Endothelial cell of umbilical vein (primary cell): Measurements from ENCODE around the gene CCDC57. TPM values are rescaled to one million over a fixed set of nuclear protein-coding genes. Genes with fewer than 3 reads are reported as not detected.

Experiments
- BruUV-seq: library from RNA; stranded (reverse); fragments of 400-500 nt; replicated peaks from 2 replicates; lab custom pipeline; 2021; lab: Mats Ljungman, UMichigan
- CTCF ChIA-PET: fragments of 300-600, 350-600 bp; sonication (Branson Sonifier 250); formaldehyde crosslinking; loops from one replicate; lab custom pipeline; 2021; ENCODE audit warnings: antibody characterized with exemption, inconsistent platforms; lab: Charles Lee
- POLR2A ChIA-PET: fragments of 300-600, 350-600 bp; sonication (Branson Sonifier 250); formaldehyde crosslinking; loops from one replicate; lab custom pipeline; 2021; ENCODE audit warnings: antibody characterized with exemption, inconsistent platforms; lab: Charles Lee
- DNase-seq: peaks from one replicate; pipeline ENCODE4 v3.0.0-alpha.2; 2011; ENCODE audit warnings: low read depth, low spot score
- FAIRE-seq: peaks from 2 replicates; lab custom pipeline; 2011; peaks lifted over from hg19 to GRCh38; lab: Jason Lieb, UNC
- H2AFZ ChIP-seq: 2 replicates; pipeline ENCODE4 v1.6.0; 2012; ENCODE audit warnings: low read depth, low read length, control low read depth, inconsistent platforms
- H3K27ac ChIP-seq: 2 replicates; pipeline ENCODE4 v1.5.1; 2011; ENCODE audit warnings: low read depth, mild to moderate bottlenecking, control low read depth, low read length, moderate library complexity; ENCODE audit not compliant: insufficient read depth
- H3K27me3 ChIP-seq, 2 experiments: 2 replicates each; pipeline versions ENCODE4 v1.6.0 to v1.6.1; 2011; ENCODE audit warnings: low read length in 2 of 2, mixed read lengths in 1 of 2; ENCODE audit not compliant: control insufficient read depth in 2 of 2, insufficient read depth in 2 of 2
- H3K36me3 ChIP-seq, 2 experiments: 2 replicates in 1 of 2; 3 replicates in 1 of 2; pipeline ENCODE4 v1.5.1; 2011; ENCODE audit warnings: low read length in 2 of 2, mild to moderate bottlenecking in 1 of 2, moderate library complexity in 1 of 2; ENCODE audit not compliant: control insufficient read depth in 2 of 2, insufficient read depth in 2 of 2; ENCODE audit errors: extremely low read depth in 1 of 2
- H3K4me1 ChIP-seq: 3 replicates; pipeline ENCODE4 v1.5.1; 2011; ENCODE audit warnings: mild to moderate bottlenecking, low read length; ENCODE audit not compliant: control insufficient read depth, insufficient read depth; ENCODE audit errors: extremely low read depth
- H3K4me2 ChIP-seq: 2 replicates; pipeline ENCODE4 v1.6.1; 2011; ENCODE audit warnings: low read length, control low read depth, mixed read lengths; ENCODE audit not compliant: insufficient read depth
- H3K4me3 ChIP-seq, 3 experiments: fragments of 200-600 bp in 1 of 3; sonication (generic), shearing (Covaris generic) in 1 of 3; replicated peaks in 1 of 3; 2 replicates each; pipeline ENCODE4 v1.5.1; 2011 to 2016; ENCODE audit warnings: control low read depth in 3 of 3, low read length in 3 of 3, mild to moderate bottlenecking in 2 of 3, inconsistent platforms in 1 of 3, low read depth in 1 of 3, moderate library complexity in 1 of 3; ENCODE audit not compliant: insufficient read depth in 1 of 3
- H3K79me2 ChIP-seq: 2 replicates; pipeline ENCODE4 v1.6.0; 2012; ENCODE audit warnings: low read length, inconsistent platforms; ENCODE audit not compliant: control insufficient read depth, insufficient read depth
- H3K9ac ChIP-seq: replicated peaks from 2 replicates; pipeline ENCODE3; 2011; ENCODE audit warnings: low read length, control low read depth; ENCODE audit not compliant: insufficient read depth; ENCODE audit errors: extremely low read depth
- H3K9me1 ChIP-seq: replicated peaks from 3 replicates; pipeline ENCODE4 v1.6.0; 2011; ENCODE audit warnings: mild to moderate bottlenecking, low read length; ENCODE audit not compliant: control insufficient read depth, insufficient read depth; ENCODE audit errors: extremely low read depth
- H3K9me3 ChIP-seq: replicated peaks from 2 replicates; pipeline ENCODE4 v1.5.1; 2012; ENCODE audit warnings: low read length, inconsistent platforms; ENCODE audit not compliant: control insufficient read depth, insufficient read depth
- H4K20me1 ChIP-seq: replicated peaks from 2 replicates; pipeline ENCODE3; 2011; ENCODE audit warnings: mild to moderate bottlenecking, low read length; ENCODE audit not compliant: control insufficient read depth, insufficient read depth; ENCODE audit errors: extremely low read depth
- EZH2 ChIP-seq: IDR thresholded peaks from 2 replicates; pipeline ENCODE4 v1.6.1; 2012; ENCODE audit warnings: borderline replicate concordance, low read depth, mild to moderate bottlenecking, moderate library complexity, low read length, inconsistent platforms; ENCODE audit not compliant: severe bottlenecking
- FOS ChIP-seq: IDR thresholded peaks from 2 replicates; pipeline ENCODE4 v1.6.1; 2011; ENCODE audit warnings: mild to moderate bottlenecking, low read length, moderate library complexity, borderline replicate concordance; ENCODE audit not compliant: insufficient read depth
- GATA2 ChIP-seq: IDR thresholded peaks from 2 replicates; pipeline ENCODE4 v1.7.0; 2011; ENCODE audit warnings: low read depth, mild to moderate bottlenecking, moderate library complexity, mixed read lengths, low read length; ENCODE audit not compliant: insufficient read length, insufficient read depth
- JUN ChIP-seq: IDR thresholded peaks from 2 replicates; pipeline ENCODE4 v1.6.1; 2011; ENCODE audit warnings: borderline replicate concordance, low read depth; ENCODE audit not compliant: insufficient read length, insufficient read depth
- MYC ChIP-seq: IDR thresholded peaks from one replicate; pipeline ENCODE4 v1.6.1; 2011; ENCODE audit warnings: mild to moderate bottlenecking, low read depth, low read length
- POLR2A ChIP-seq: IDR thresholded peaks from 2 replicates; pipeline ENCODE4 v1.6.1; 2012; ENCODE audit warnings: low read depth, mild to moderate bottlenecking, control low read depth, low read length
- POLR2AphosphoS5 ChIP-seq: IDR thresholded peaks from 2 replicates; pipeline ENCODE4 v1.6.1; 2012; ENCODE audit warnings: low read depth, mild to moderate bottlenecking, control low read depth, low read length, moderate library complexity; ENCODE audit not compliant: insufficient read depth
- dilution Hi-C: fragments of 300-500 bp; cut with MboI; formaldehyde crosslinking; loops from one replicate; pipeline ENCODE4 v1.15.0; 2019; ENCODE audit warnings: low sequenced_read_pairs; ENCODE audit not compliant: extremely low pct_ligation_motif_present
- intact Hi-C: fragments of 100-400 bp; cut with micrococcal nuclease; formaldehyde crosslinking; loops from one replicate; pipeline ENCODE4 v1.10.0; 2022
- polyA plus RNA-seq, 4 experiments: library from polyadenylated mRNA; depleted of rRNA in 3 of 4; stranded (reverse) in 3 of 4; unstranded in 1 of 4; fragments of >200 nt; gene quantifications; 2 replicates each; pipeline versions ENCODE4 v1.2.1 to v1.2.3, GENCODE V29; 2011 to 2012; ENCODE audit warnings: missing spikeins in 1 of 4
- total RNA-seq: library from RNA; stranded (reverse); gene quantifications from 2 replicates; pipeline ENCODE4 v1.2.3, GENCODE V29; 2021
- TF ChIP-seq, protein P1 (sequence below): IDR thresholded peaks from 2 replicates; pipeline ENCODE4 v1.6.1; 2011; ENCODE audit not compliant: insufficient read depth, insufficient read length
- TF ChIP-seq, protein P2 (sequence below), 2 donors: IDR thresholded peaks; 1 replicate in 1 of 2; 2 replicates in 1 of 2; pipeline ENCODE4 v1.5.1; 2011; ENCODE audit warnings: low read length in 2 of 2, mild to moderate bottlenecking in 2 of 2, moderate library complexity in 2 of 2, control low read depth in 1 of 2, inconsistent platforms in 1 of 2, low read depth in 1 of 2; ENCODE audit not compliant: insufficient read depth in 1 of 2; ENCODE audit errors: extremely low read depth in 1 of 2

Gene CCDC57
- total and polyA plus RNA-seq, 2 donors (not counting 3 experiments of a cell fraction or from before 2014, with no cell fraction given), result 18.6 to 31.6 TPM

DNA sequence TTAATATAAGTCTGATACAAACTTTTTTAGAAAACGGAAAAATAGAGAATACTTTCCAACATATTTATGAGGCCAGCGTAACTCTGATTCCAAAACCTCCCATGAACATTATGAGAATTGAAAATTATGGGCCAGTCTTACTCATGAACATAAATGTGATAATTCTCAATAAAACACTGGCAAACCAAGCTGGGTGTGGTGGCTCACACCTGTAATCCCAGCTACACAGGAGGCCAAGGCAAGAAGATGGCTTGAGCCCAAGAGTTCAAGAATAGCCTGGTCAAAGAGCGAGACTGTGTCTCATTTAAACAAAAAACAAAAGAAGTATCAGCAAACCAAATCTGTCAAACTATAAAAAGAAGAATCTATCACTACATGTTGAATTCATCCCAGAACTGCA is 47.8 kb downstream of the CCDC57 start:
- peaks cover 1 to 4% of the 10 kb centered on the region in 2 experiments for H3K36me3 ChIP-seq
- ChIA-PET CTCF (interaction anchor here (0.6 kb wide), 1 partner anchor 134 kb away, joined by 4 read pairs; no protein-coding TSS in a partner anchor), POLR2A (interaction anchor here (0.9 kb wide), 1 partner anchor 36 kb away, joined by 3 read pairs; no protein-coding TSS in a partner anchor)
- no peaks in the 10 kb centered on the region for H4K20me1 ChIP-seq
- H3K79me2 ChIP-seq, result no peaks in the 10 kb centered on the region
- H3K27me3 ChIP-seq, result no peaks in the 10 kb centered on the region
- no peak for DNase-seq
- H3K9me3 ChIP-seq, result no peaks in the 10 kb centered on the region
- no peaks in the 10 kb centered on the region for H3K4me1 ChIP-seq
- dilution Hi-C loops (no loop called here), intact Hi-C loops (no loop called here)
- H3K9me1 ChIP-seq, result no peaks in the 10 kb centered on the region
- no peak overlapping the region for H3K9ac ChIP-seq
- H3K4me2 ChIP-seq, result no peak overlapping the region
- TF ChIP-seq JUN (no peak), FOS (no peak), EZH2 (no peak), POLR2A (no peak), MYC (no peak), GATA2 (no peak), POLR2AphosphoS5 (no peak)
- TF ChIP-seq, protein P1, sequence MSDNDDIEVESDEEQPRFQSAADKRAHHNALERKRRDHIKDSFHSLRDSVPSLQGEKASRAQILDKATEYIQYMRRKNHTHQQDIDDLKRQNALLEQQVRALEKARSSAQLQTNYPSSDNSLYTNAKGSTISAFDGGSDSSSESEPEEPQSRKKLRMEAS, result no peak
- TF ChIP-seq, protein P2, sequence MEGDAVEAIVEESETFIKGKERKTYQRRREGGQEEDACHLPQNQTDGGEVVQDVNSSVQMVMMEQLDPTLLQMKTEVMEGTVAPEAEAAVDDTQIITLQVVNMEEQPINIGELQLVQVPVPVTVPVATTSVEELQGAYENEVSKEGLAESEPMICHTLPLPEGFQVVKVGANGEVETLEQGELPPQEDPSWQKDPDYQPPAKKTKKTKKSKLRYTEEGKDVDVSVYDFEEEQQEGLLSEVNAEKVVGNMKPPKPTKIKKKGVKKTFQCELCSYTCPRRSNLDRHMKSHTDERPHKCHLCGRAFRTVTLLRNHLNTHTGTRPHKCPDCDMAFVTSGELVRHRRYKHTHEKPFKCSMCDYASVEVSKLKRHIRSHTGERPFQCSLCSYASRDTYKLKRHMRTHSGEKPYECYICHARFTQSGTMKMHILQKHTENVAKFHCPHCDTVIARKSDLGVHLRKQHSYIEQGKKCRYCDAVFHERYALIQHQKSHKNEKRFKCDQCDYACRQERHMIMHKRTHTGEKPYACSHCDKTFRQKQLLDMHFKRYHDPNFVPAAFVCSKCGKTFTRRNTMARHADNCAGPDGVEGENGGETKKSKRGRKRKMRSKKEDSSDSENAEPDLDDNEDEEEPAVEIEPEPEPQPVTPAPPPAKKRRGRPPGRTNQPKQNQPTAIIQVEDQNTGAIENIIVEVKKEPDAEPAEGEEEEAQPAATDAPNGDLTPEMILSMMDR (IDR thresholded peaks at IDR 0.05; ENCODE audit: extremely low read depth in 1 of 2, insufficient read depth in 1 of 2, low read depth in 1 of 2, low read length in 2 of 2), result no peak
- H3K27ac ChIP-seq, result no peak overlapping the region
- no TSS peak for BruUV-seq
- no peak overlapping the region for H3K4me3 ChIP-seq
- no peak for FAIRE-seq
- H2AFZ ChIP-seq, result no peak overlapping the region
